Cerebellar nuclear complex (tissue), 1 donor: Measurements from ENCODE around the gene SMOC2.
"Not testable (repeated sequence)": the region's sequence is repeated elsewhere in the genome, so short reads cannot be mapped to it uniquely, and the experiment has no call there.

Experiments used
- DNase-seq, 2 experiments: peaks; one replicate each; lab custom pipeline; 2025; lab: John Stamatoyannopoulos, UW

The SMOC2 gene

DNA sequence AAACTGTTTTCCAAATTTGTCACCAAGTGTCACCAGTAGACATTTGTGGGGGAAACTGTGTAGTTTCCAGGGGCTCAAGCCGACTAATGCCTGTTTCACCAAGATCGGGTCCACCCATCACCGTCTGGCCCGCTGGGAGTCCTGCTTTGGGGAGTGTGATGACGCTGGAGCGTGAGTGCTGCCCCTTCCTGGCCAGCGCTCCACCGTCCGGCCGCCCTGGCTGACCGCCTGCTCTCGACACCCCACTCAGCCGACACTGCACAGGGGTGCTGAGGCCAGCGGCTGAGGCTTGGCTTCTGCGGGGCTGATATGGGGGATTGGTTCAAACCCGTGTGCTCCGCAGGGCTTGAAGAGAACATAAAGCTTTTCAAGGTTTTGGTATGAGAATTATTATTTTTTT is 160.1 kb downstream of the SMOC2 start:
- no peak for DNase-seq

DNA sequence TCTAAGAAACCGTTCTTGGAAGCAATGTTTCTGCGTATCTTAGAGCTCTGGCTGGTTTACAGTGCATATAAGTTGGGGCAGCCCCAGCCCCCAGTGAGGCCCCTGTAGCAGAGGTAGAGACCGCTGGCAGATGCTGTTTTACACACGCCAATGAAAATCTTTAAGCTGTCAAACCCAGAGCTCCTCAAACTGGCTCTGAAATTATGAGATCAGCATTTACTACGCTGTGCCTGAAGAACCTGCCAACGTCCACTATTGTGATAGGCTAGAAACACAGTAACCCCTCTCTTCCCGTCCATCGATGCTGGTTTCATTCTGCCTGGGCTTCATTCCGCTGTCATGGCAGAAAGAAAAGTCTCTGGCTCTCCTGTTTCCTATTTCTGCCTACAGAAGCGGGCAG is 160.6 kb downstream of the SMOC2 start:
- DNase-seq, result no peak

DNA sequence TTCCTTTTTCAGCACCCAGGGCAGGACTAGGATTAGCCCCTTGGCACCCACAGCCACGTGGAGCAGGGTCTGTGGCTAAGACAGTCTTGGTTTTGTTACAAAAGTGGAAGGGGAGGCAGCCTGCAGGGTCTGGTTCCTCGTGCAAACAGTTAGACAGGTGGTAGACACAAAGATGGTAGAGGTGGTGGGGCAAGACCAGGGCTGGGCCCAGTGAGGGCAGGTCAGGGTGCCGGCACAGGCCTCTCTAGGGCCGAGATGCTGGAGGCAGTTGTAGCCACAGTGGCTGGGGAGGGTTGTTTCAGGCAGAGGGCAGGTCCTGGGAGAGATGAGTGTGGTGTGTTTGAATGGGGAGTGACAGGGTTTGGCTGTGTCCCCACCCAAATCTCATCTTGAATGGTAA is 161.6 kb downstream of the SMOC2 start:
- DNase-seq, result no peak

DNA sequence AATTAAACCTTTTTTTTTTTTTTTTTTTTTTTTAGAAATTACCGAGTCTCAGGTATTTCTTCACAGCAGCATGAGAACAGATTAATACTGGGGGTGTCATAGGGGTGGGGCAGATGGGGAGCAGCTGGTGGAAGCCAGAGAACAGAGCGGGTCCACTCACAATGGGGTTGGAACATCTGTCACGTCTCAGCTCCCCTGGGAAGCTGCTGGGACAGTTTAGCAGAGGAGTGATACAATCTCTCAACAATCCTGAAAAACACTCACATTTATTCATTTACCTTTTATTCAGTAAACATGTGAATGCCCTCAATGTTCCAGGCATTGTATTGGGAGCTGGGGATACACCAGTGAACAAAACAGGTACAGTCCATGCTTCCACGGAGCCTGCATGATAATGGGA is 162.2 kb downstream of the SMOC2 start:
- no peak for DNase-seq

DNA sequence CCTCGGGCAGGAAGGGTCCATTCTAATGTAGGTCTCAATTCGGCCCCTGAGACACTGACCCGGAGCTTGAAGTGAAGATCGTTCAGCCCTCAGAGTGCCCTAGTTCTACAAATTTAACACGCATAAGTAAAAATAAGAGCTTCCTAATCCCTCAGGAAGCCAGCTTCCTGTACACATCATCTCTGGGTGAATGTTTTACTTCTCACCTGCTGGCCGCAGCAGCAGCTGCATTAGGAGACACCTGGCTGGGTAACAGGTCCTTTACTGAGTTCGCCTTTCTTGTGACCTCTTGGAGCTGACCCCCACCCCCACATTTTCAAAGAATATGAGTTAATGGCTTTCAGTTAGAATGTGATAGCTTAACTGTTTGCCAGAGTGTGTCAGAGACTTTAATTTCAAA is 165.0 kb downstream of the SMOC2 start:
- no peak for DNase-seq

DNA sequence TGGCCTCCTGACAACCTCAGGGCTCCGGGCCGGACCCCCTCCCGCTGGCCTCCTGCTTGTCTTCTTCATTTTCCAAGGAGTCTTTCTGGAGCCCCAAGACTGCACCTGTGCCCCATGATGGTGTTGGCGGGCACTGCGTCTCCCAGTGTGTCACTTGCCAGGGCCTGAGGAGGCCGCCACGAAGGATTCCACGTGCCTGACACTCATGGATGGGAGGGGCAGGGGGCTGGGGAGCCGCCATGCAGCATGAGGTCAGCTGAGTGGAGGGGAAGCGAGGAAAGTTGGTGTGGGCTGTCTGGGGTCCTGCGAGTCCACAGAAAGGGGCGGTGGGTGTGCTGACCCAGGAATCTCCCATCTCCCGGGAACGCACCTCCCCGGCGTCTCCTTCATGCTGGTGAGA is 165.7 kb downstream of the SMOC2 start:
- no peak for DNase-seq

DNA sequence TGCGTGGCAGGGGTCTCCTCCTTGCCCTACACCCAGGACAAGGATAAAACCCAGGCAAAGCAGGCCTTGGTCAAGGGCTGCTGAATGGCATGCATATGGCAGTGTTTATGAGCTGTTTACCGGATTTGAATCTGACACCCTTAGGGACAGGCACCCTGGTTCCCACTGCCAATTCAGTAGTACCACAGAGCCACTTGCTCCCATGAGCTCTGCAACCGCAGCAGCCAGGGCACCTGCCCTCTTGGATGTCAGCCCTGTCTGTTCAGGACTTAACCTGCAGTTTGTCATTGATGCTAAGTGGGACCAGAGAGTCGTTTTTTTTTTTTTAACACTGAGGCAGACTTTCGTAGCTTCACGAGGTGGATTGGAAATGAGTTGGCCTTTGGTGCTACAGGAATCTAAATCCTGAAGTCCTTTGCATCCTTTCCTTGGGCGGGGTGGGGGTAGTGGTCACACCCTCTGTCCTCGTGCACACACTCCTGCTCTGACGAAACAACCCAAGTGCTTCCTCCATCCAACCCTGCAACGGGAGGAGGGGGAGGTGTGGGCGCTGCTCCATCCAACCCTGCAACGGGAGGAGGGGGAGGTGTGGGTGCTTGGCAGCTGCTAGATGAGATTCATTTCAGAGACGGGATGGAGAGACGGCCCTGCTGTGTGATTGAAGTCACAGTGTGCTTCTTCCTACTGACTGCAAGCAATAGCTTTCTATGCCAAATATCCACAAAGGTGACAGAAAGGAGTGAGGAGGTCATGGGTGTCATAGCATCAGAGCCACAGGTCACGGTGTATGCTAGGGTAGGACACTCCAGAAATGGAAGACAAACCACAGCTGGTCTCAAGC is 166.5 kb downstream of the SMOC2 start:
- DNase-seq, result no peak

DNA sequence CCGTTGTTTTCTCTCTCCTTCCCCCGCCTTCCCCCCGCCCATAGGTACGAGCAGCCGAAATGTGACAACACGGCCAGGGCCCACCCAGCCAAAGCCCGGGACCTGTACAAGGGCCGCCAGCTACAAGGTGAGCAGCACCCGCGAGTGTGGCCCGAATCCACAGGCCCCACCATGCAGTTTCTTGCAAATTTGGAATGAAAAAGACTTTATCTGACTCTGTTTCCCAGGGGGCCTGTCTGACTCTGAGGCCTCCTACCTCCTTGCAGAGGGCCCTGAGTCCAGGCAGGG is 167.1 kb downstream of the SMOC2 start:
- no peak for DNase-seq

DNA sequence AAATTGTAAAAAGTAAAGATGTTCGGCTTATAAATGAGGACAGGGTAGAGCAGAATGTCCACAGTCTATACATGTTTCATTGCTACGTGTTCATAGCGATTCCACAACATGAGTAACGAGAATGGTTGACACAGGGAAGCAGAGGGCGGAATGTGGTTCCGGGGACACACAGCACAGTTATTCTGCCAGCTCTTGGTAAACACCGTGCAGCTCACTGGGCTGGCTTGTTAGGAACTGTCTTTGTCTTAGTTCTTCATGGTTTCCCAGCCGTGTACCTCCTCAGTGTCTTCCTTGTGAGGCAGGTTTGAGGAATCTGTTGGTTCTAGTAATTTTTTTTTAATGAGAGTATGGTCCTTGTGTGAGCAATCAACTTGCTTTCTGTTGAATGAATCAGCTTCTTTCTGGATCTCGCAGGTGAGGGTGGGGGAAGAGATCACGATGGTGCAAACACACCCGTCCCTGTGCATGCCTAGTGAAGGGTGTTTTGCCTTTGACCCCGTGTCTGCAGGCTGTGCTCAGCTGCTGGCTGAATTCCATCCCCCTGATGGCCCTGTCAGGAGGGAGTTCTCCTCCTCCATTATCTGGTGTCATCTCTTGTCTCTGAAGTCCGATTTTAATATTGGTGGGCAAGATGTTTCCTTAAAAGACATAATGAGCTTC is 168.2 kb downstream of the SMOC2 start:
- DNase-seq, result no peak

DNA sequence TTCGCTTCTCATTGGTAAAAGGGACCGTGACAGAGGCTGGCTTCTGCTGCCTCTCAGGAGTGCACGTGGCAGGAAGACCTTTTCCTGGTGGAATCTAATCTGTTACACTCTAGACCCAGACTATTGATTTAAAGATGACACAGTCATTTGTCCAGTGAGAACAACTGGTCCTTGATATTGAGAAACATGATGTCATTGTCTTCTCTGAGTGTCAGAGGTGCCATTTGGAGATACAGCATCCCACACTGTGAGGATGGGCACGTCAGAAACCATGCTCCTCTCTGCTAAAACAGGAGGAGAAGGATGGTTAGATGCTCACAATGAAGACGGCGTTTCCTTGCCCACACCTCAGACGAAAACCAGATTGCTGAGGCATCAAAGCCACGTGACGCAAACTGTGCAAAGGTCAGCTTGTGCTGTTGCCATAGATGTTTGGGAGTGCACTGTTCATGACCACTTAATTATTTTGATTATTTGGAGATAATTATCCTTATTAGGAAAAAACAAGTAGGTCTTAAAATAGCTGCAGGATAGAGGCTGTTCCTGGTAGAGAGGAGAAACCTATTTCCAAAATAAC is 169.0 kb downstream of the SMOC2 start:
- DNase-seq, result no peak

DNA sequence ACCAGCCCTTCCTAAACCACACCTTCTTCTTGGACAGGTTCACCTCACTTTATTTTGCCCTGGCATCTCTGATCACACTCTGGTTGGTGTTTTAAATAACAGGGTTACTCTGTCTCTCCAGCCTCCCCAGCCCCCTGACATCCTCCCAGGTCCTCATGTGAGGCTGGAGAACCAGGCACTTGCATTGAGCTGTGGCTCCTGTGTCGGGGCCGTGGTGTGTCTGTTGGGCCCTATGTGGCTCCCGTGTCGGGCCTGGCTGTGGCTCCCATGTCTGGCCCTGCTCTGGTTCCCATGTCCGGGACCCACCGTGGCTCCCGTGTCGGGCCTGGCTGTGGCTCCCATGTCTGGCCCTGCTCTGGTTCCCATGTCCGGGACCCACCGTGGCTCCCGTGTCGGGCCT is 170.0 kb downstream of the SMOC2 start:
- not testable (repeated sequence) for DNase-seq

DNA sequence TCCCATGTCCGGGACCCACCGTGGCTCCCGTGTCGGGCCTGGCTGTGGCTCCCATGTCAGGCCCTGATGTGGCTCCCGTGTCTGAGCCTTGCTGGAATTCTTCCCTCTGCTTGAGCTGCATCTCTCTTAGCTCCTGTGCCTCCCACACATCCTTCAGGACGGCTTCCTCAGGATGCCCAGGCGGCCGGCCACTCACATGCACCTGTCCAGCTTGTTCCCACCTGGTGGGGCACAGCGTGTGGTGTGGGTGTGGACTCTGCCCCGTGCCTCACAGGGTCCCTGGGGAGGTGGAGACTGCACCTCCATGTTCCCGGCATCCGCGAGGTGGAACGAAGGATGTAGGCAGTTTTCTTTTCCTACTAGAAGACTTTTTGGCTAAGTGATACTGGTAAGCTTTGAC is 170.7 kb downstream of the SMOC2 start:
- DNase-seq, result no peak

DNA sequence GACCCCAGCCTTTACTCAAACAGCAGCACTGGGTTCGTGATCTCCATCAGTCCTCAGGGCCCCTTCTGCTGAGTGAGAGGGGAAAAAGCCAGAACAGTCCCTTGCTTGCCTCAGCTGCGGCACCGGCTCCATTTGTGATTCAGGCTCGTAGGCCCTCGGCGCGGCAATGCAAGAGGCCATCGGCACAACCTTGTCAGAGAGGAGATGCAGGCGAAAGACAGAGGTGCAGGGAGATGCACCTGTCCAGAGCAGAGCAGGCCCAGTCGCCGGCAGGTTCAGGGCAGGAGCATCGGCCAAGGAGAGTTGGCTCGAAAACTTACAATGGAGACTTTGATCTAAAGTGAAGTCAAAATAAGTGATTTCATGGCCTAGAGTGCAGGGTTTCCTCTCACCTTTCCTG is 171.6 kb downstream of the SMOC2 start:
- DNase-seq, result no peak

DNA sequence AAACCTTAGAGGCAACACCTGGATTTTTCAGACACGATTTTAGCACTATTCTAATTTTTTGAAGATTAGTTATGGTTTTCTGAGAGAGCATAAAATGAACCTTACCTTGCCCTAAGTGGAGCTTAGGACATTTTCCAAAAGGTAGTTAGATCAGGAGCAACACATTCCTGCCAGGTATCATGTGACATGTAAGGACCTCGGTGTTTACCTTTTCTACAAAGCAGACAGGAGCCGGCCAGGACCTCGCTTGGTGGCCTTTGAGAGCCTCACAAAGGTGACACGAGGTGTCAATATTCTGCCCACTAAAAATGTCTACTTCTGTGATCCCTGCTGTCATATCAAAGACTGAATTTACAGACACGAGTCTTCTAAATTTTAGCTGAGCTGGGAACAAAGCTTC is 174.9 kb downstream of the SMOC2 start:
- no peak for DNase-seq

DNA sequence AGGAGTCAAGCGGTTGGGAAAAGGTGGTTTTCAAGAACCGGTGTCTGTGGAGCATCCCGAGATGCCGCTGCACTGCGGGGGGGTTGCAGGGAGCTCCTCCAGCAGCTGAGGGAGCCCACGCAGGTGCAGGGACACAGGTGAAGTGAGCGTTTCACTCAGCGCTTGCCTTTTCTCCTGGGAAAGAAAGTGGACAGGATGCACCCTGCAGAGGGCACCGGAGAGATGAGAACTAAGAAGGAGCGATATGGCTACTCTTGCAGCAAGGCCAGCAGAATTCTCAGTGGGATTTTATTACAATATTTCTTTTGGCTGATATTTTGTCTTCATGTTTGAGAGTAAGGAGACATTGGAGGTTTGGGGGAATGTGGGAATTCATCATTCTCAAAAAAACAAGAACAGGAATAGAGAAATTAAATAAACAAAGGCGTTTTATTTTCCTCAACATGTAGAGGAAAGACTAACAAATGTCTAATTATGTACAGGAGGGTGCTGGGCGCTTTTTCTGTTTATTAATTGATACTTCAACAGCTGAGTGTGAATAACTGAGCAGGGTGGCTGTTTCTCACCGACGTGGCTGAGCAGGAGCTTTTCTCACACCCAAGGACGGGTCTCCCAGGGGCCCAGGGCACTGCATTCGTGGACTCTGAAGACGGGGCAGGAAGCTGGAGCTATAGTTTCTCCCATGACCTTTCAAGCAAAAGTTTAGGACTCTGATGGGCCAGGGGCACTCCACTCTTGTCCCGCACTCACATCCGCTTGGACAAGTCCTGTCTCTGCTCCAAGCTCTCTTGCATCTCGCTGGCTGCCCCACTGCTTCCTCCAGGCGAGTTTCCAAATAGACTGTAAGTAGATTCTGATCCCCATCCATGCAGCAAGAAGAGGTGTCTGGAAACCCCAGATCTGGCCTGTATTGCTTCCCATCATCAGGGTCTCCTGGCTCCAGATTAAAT is 176.1 kb downstream of the SMOC2 start:
- DNase-seq, result no peak

DNA sequence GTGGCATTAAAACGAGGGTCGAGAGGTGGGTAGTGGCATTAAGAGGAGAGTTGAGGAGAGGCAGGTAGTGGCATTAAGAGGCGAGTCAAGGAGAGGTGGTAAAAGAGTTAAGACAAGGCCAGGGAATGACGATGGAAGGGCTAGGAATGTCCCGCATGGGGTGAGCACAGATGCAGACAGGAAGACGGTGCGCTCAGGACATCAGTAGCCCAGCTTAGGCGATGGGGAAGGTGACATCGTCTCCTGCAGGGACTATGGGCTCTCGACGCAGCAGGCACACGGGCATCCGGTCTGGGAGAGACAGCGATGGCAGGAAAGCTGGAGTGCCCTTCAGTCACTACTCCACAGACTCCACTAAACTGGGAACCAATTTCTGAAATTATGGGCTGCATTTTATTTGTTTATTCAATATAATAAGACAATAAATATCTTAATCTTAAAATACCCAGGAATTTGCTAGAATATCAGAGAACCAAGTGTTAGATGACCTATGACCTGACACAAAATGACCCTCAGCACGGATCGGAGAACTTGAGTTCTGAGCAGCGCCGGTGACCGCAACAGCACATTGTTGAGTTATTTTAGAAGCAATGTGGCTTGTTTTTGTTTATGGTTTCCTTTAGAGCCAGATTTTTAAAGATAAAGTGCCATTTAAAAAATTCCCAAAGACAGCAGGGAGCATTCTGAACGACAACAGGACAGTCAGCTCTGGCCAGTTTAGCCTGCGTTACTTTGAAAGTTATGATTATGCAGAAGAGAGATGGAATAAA is 177.7 kb downstream of the SMOC2 start:
- DNase-seq, result no peak

DNA sequence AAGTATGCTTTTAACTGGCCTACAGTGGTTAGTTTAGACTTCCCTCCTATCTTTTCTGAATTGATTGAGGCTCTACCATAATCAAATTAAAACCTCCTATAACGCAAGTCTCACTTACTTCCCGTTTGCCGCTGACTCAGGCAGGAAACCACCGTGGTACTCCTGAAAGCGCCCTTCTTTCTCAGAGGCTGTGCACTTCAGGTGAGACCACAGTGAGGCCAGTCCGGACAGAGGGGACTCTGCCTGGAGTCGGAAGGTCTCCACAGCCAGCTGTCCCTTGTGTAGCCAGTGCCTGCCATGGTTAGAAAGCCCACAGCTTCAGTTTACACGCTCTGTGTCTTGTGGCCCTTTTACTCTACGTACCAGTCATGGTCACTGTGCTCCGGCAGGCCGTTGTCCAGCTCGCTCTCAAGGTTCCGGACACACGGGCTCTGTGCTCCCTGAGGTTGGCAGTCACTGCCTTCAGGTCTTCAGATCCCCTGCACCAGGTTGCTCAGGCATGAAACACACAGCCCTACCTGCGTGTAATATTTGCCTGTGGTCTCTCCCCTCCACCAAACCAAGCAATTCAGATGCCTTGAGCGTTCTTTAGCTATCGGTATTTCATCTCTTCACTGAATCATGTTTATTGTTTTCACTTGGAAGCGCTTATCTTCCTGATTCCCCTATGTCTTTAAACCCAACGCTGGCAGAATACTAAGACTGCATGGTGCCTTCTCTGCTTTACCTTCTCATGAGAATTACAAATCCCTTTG is 178.8 kb downstream of the SMOC2 start:
- no peak for DNase-seq

DNA sequence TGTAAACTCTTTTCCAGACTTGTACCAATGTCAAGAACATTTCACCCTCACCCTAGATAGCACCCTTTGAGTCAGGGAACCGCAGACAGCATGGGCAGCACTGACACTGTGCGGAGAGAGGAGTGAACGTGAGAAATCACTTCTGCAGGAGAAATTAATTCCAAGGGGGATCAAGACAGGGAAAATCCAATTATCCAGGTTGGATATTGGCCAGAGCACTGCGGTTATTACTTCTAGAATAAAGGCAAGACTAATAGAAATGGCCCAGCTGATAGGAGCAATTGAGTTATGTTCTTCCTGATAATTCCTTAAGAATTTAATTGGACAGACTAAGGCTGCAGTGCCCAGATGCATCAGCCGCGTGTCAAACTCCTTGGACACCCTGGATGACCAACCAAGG is 179.6 kb downstream of the SMOC2 start:
- no peak for DNase-seq

DNA sequence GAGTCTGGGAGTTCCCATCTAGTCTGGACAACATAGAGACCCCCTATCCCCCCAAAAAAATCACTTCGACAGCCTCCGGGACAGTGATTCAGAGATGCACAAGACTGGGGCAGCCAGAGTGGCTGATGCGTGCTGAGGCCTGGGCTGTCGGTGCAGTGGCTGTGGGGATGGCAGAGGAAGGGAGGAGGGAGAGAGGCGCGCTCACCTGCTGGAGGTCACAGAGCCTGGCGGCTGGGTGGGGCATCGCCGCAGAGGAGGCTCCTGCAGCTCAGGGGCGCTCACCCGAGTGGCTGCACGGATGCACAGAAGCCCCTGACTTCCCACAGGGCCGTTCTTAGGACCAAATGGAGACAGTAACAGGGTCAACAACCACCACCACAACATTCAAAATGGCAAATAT is 182.8 kb downstream of the SMOC2 start:
- DNase-seq, result no peak

DNA sequence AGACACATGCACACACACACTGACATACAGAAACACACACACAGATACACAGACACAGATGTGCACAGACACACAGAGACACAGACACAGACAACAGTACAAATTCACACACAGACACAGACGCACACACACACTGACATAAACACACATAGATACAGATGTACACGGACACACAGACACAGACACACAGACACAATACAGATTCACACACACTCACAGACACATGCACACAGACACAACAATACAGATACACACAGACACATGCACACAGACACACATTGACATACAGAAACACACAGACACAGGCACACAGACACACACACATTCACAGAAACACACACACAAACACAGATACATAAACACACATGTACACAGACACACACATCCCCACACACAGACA is 183.6 kb downstream of the SMOC2 start:
- DNase-seq, result no peak

DNA sequence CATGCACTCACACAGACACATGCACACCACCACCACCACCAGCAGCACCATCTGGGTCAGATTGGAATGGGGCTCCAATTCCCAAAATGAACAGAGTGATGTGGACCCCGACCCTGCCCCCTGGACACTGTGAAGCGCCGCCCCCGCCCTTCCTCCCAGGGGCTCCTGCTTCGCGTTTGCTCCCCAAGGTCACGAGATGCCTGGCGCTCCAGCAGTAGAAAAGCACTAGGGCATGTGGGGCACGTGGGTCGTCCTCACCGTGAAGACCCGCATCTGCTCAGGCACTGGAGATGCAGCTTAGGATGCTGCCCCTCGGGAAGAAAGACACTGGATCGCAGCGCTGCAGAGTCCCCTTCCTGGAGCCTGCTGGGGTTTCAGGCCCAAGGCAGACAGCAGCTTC is 184.0 kb downstream of the SMOC2 start:
- DNase-seq, result no peak
